ENCODE results near the gene SV2B. TPM values are rescaled to one million over a fixed set of nuclear protein-coding genes. Genes with fewer than 3 reads are reported as not detected.

The SV2B gene
- total RNA-seq, 6 donors from 2014 or later: 0.40 to 1.4 (median 0.62) TPM; not detected in 2

DNA sequence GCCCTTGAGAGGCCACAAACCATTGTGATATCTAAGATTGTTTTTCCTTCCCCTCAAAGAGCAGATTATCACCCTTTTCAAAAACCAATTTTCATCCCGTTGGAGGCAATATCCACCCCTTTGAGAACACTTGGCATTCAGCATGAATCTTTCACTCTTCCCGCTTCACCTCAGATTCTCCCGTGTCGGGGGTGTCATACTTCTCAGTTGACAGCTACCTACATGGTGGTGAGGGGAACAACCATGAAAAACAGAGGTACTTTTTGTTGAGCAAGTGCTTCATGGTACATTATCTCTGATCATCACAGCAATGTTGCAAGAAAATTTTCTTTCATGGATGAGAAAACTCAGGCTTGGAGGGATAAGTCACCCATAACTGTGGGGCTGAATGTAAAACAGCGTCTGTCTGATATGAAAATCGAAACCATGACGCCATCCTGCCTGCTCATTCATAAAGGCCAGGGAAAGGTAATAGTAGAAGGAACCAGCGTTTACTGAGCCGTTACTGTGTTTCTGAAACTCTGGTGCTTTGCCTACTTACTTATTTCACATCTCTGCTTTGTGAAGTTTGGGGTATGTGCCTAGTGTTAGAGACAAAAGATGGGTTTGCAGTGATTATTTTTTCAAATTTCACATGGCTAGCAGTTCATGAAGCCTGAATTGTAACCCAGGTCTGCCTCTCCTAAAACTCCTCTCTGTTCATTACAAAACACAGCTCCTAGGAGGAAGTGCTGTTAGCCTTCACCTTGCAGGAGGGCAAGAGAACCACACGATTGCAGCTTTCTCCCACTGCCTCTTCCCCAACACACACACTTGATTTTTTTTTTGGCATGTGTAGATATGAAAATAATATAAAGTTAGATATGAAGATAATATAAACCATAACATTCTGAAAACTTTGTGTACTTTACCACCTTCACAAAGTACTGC is 35.4 kb downstream of the SV2B start:
- ATAC-seq (ENCODE audit: low FRiP score in 2 of 2) (no peak), DNase-seq (no peak)
- Histone ChIP-seq H3K4me3 (no peak overlapping the region), H3K9me3 (peaks cover 0 to 6% (median 2%) of the 10 kb centered on the region in 4 donors), H3K4me1 (no peaks in the 10 kb centered on the region), H3K36me3 (no peaks in the 10 kb centered on the region), H3K27me3 (no peaks in the 10 kb centered on the region), H3K27ac (no peak overlapping the region)
- no peak for TF ChIP-seq POLR2AphosphoS5 (IDR thresholded peaks at IDR 0.05)
- TF ChIP-seq, protein P1, sequence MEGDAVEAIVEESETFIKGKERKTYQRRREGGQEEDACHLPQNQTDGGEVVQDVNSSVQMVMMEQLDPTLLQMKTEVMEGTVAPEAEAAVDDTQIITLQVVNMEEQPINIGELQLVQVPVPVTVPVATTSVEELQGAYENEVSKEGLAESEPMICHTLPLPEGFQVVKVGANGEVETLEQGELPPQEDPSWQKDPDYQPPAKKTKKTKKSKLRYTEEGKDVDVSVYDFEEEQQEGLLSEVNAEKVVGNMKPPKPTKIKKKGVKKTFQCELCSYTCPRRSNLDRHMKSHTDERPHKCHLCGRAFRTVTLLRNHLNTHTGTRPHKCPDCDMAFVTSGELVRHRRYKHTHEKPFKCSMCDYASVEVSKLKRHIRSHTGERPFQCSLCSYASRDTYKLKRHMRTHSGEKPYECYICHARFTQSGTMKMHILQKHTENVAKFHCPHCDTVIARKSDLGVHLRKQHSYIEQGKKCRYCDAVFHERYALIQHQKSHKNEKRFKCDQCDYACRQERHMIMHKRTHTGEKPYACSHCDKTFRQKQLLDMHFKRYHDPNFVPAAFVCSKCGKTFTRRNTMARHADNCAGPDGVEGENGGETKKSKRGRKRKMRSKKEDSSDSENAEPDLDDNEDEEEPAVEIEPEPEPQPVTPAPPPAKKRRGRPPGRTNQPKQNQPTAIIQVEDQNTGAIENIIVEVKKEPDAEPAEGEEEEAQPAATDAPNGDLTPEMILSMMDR (IDR thresholded peaks at IDR 0.05): no peak
- no peak for TF ChIP-seq EP300 (IDR thresholded peaks at IDR 0.05)
- TF ChIP-seq POLR2A (IDR thresholded peaks at IDR 0.05): no peak
- 80 to 83% methylated on average over 10 of the region's 10 CpGs for WGBS, 2 donors

DNA sequence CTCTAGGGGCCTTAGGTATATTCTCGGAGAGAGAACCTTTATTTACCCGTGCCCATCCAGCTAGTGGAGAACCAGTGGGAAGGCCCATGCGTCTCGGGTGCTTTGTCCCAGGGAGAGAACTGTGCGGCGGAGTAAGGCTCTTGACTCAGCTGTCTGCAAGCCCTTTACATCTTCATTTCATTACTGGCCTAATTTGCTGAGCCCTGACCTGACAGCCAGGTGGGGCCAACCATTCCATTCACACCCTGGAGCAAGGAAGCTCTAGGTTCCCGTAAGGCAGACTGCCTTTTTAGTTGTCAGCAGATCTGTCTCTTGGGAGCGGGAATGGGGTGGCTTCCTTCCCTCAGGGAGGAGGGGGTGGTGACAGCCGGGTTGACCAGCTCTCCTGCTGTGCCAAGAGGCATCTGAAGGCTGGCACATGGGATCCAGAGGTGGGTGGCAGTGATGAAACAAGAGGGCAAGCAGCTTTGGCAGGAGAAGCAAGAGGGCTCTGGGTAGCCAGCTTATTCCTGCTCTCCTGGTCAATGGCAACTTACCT is 36.4 kb downstream of the SV2B start:
- ATAC-seq (ENCODE audit: low FRiP score in 2 of 2) (no peak), DNase-seq (no peak)
- peaks cover 0 to 6% (median 2%) of the 10 kb centered on the region in 4 donors for H3K9me3 ChIP-seq
- H3K4me1 ChIP-seq: no peaks in the 10 kb centered on the region
- no peak overlapping the region for H3K4me3 ChIP-seq
- 81 to 83% methylated on average over 9 of the region's 9 CpGs for WGBS, 2 donors
- H3K27ac ChIP-seq: no peak overlapping the region
- H3K36me3 ChIP-seq: no peaks in the 10 kb centered on the region
- TF ChIP-seq POLR2A (IDR thresholded peaks at IDR 0.05) (no peak), POLR2AphosphoS5 (IDR thresholded peaks at IDR 0.05) (no peak), EP300 (IDR thresholded peaks at IDR 0.05) (no peak)
- TF ChIP-seq, protein P1 (IDR thresholded peaks at IDR 0.05): no peak
- no peaks in the 10 kb centered on the region for H3K27me3 ChIP-seq

DNA sequence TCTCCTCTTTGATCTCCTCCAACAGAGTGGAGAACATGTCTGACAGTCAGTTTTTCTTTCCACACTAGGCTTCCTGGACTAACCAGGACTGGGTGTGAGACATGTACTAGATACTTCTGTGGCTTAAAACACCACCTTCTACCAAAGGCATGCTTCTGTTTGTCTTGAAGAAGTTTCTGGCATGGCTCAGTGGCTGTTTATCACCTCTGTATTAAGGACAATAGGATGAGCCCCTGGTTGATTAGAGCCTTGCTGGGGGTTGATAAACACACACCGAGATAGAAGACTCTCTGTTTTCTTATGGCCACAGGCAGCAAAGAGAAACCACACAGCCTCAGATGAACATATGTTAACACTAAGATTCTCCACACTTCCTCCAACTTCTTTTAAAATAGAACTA is 40.5 kb downstream of the SV2B start:
- Histone ChIP-seq H3K4me3 (no peak overlapping the region), H3K27ac (no peak overlapping the region), H3K4me1 (peaks cover 0 to 7% (median 2%) of the 10 kb centered on the region in 4 donors), H3K27me3 (no peaks in the 10 kb centered on the region), H3K36me3 (no peaks in the 10 kb centered on the region), H3K9me3 (peaks cover 0 to 6% (median 2%) of the 10 kb centered on the region in 4 donors)
- ATAC-seq (ENCODE audit: low FRiP score in 2 of 2) (no peak), DNase-seq (no peak)
- 36 to 67% methylated on average over 1 of the region's 1 CpG for WGBS, 2 donors
- TF ChIP-seq POLR2AphosphoS5 (IDR thresholded peaks at IDR 0.05) (no peak), EP300 (IDR thresholded peaks at IDR 0.05) (no peak), POLR2A (IDR thresholded peaks at IDR 0.05) (no peak)
- TF ChIP-seq, protein P1 (IDR thresholded peaks at IDR 0.05): no peak

DNA sequence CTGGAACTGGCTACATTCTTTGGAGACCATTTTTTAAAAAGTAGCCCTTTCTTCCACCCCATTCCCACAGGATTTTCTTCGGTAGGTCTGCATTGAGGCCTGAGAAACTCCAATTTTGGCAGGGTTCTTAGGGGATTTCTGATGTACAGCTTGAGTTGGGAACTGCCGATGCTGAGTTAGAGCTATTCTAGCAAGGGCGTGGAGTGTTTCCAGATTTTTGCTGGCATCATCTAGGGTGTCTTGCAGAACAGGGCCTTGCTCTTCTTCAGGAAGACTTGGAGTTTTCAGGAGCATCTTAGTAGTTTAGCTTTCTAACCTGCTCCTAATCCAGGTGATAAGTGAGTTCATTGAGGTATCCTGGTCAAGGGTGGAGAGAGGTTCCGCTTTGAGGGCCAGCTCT is 41.0 kb downstream of the SV2B start:
- no peak for ATAC-seq (ENCODE audit: low FRiP score in 2 of 2)
- TF ChIP-seq EP300 (IDR thresholded peaks at IDR 0.05) (no peak), POLR2AphosphoS5 (IDR thresholded peaks at IDR 0.05) (no peak), POLR2A (IDR thresholded peaks at IDR 0.05) (no peak)
- TF ChIP-seq, protein P1 (IDR thresholded peaks at IDR 0.05): no peak
- no peak overlapping the region for H3K4me3 ChIP-seq
- no peaks in the 10 kb centered on the region for H3K36me3 ChIP-seq
- no peak for DNase-seq
- H3K27me3 ChIP-seq: no peaks in the 10 kb centered on the region
- no peak overlapping the region for H3K27ac ChIP-seq
- peaks cover 0 to 7% (median 2%) of the 10 kb centered on the region in 4 donors for H3K4me1 ChIP-seq
- peaks cover 0 to 6% (median 2%) of the 10 kb centered on the region in 4 donors for H3K9me3 ChIP-seq
- 72 to 81% methylated on average over 4 of the region's 4 CpGs for WGBS, 2 donors

All from upper lobe of left lung (tissue), 6 donors.